ENCODE results near the gene PRICKLE2.

The PRICKLE2 gene

GRCh38 chr3:64221571-64222257 lies 3.6 kb downstream of the PRICKLE2 start:
- FAIRE-seq, result no peak

GRCh38 chr3:64220161-64220914 lies 4.9 kb downstream of the PRICKLE2 start:
- DNase-seq (ENCODE audit: low spot score) (peak; percentile 64), FAIRE-seq (no peak)

More at GRCh38 chr3:64221571-64222257, 3.6 kb downstream of the PRICKLE2 start:
- DNase-seq (ENCODE audit: low spot score), result no peak

- FAIRE-seq (no peak), DNase-seq (ENCODE audit: low spot score) (no peak)
Observed at GRCh38 chr3:64218746-64219145, 6.5 kb downstream of the PRICKLE2 start.

GRCh38 chr3:64218329-64218728 lies 6.9 kb downstream of the PRICKLE2 start:
- DNase-seq (ENCODE audit: low spot score) (no peak), FAIRE-seq (no peak)

- DNase-seq (ENCODE audit: low spot score) (peak; percentile 20), FAIRE-seq (no peak)
Observed at GRCh38 chr3:64216274-64217147, 8.8 kb downstream of the PRICKLE2 start.

DNA sequence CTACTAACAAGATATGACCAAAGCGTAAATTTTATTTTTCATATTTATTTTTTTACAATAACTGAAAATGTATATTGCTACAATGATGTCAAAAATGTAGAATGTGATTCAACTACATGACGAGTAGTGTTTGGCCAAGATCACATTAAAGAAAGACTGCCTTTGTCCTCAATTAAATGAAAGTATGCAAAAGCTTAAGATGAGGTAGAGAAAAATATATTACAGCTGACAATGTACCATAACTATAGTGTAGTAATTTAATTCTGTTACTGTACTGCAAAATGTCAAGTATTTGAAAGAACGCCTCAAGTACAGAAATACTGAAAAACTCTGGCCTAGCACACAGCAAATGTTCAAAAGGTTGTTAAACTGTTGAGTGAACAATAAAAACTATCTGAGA lies 9.7 kb downstream of the PRICKLE2 start:
- DNase-seq (ENCODE audit: low spot score) (no peak), FAIRE-seq (no peak)

DNA sequence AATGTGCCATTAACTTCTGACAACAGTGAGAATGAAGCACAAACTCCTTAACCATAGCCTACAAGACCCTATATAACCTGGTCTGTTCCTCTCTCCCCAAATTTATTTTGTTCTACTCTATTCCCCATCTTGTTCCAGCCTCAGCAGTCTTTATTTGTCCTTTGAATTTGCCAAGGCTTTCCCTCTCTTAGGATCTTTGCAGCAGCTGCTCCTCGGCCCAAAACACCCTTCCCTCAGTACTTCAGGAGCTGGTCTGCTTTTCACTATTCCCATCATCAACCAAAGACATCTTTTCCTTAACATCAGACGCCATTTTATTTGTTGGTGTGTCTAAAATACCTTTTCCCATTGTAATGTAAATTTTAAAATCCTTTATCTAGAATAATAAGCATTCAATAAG lies 10.2 kb downstream of the PRICKLE2 start:
- DNase-seq (ENCODE audit: low spot score) (no peak), FAIRE-seq (no peak)

GRCh38 chr3:64214381-64215018 lies 10.8 kb downstream of the PRICKLE2 start:
- no peak for FAIRE-seq
- DNase-seq (ENCODE audit: low spot score), result peak; percentile 34

DNA sequence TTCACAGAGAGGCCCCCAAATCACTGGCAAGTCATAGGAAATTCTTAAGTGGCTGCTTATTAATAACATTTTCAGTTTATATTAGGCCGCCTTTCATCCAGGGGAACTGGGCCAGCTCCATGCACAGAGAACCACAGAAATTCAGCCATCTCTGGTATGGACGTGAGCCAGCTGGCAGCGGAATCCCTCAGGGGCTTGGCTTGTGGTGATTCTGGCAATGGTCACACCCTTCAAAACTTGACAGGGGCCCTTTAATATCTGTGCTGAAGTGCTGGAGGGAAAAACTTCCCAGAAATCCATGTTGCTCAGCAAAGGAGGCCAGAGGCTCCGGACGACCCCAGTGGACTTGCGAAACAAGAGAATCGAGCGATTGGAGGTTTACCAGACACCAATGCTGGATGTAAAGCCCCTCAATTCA lies 11.3 kb downstream of the PRICKLE2 start:
- DNase-seq (ENCODE audit: low spot score) (peak; percentile 86), FAIRE-seq (no peak)

- FAIRE-seq (no peak), DNase-seq (ENCODE audit: low spot score) (no peak)
Observed at GRCh38 chr3:64213224-64213878, 11.9 kb downstream of the PRICKLE2 start.

- no peak for FAIRE-seq
- DNase-seq (ENCODE audit: low spot score), result no peak
Observed at GRCh38 chr3:64209866-64210621, 15.2 kb downstream of the PRICKLE2 start.

DNA sequence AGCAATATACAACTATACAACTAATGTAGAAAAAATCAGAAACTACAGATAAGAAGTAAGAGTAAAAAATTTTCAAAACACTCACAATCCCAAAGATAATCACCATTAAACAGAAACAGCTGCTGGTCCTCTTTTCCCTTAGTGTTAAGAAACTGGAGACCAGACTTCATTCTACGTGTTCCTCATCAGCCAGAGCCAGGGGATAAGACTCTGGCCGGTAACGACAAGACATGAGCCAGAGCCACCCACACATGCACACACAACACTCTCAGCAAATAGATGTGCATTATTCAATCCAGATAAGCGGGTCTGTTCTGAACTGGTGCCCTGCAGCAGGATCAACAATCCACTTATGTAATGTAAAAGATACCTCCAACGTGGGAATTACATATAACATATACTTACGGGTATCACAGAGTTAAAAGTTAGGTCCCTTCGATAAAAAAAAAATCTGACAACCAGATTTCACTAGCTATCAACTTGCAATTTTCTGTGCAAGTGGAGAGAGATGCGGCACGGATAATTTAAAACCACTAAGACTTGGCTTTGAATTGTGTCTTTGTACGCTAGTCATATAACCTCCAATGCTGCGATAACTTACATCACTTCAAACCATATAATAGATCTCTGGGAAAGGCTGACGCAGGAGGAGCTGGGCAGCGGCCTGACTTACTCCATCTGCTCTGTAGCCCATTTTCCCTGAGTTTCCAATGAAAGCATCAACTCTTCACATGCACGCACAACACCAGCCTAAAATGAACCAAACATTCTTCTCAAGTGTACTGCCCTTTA lies 17.8 kb downstream of the PRICKLE2 start:
- FAIRE-seq (no peak), DNase-seq (ENCODE audit: low spot score) (no peak)

DNA sequence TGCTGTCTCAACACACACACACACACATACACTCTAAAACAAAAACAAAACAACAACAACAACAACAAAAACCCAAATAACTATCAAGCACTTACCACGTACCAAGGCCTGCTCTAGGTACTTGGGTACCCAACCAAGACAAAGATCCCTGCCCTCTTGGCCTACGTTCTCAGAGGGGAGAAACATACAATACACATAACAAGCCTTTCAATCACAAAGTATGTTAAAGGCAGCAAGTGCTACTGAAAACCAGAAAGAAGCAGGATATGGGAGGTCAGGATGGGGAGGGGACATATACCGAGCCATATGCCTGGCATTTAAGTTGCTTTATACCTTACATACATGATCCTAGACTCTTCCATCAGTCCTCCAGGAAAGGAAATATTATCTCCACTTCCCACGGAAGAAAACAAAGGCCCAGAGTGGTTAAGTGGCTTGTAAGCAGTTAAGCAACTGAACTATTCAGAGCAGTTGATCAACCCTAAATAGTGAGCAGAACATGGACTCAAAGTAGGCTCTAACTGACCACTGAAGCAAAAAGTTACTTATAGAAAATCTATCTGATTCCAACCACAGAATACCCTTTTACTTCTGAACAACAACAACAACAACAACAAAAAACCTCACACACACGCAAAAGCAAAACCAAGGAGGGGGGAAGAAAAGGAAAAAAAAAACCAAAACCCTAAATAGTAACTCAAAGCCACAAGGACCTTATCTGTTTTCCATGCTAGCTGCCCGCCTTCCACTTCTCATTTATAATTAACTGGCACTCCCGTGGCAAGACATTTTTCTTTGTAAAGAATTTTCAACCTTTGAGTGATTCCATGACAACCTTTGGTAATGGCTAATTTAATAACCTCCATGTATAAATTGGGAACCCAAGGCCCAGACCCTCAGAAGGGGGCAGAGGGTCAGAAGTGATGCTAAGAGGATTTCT lies 21.0 kb downstream of the PRICKLE2 start:
- DNase-seq (ENCODE audit: low spot score) (no peak), FAIRE-seq (no peak)

DNA sequence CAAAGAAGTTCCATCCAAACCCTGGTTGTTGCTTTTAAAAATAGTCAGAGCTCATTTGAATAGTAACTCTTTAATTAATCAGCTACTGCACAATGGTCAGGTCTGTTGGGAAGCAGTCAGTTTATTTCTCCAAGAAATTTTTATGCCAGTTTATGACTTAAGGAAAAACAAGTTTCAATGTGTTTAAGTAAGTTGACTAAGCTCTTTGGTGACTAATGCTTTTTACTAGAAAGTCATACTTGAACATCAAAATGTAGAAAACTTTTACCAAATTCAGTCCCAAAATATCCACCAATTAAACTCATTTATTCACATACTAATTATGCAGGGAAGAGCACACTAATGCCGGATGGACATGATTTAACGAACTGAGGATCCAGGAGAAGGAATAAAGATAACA lies 22.1 kb downstream of the PRICKLE2 start:
- DNase-seq (ENCODE audit: low spot score) (no peak), FAIRE-seq (no peak)

- no peak for DNase-seq (ENCODE audit: low spot score)
- no peak for FAIRE-seq
Observed at GRCh38 chr3:64199932-64200331, 25.3 kb downstream of the PRICKLE2 start.

DNA sequence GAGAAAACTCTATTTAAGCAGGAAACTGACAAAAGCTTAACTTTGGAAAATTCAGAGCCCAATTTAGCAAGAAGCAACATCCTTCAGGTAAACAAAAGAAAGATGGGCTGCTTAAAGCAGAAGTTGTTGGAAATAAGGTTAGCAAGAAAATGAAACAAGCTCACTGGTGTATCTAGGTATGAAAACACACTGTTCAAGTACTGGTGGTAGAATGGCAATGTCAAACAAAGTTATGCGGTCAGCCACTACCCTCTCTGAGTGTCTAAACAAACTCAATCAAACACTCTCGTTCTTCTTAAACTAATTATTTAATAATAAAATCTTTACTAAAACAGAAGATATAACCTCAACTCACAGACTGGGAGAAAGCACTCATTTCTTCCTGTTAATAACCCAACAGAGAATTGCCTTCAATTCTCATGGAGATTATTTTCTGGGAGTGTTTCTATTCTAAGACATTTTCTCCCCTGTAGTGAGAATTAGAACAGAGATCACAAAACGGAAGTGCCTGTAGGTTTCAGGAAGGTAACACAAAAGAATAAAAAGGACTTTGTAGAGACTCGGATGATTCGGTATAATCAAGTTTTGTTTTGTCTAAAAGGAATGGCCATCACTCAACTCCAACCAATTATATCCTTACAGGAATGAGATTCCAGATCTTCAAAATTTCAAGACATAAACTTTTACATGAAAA lies 28.9 kb downstream of the PRICKLE2 start:
- FAIRE-seq (no peak), DNase-seq (ENCODE audit: low spot score) (no peak)

DNA sequence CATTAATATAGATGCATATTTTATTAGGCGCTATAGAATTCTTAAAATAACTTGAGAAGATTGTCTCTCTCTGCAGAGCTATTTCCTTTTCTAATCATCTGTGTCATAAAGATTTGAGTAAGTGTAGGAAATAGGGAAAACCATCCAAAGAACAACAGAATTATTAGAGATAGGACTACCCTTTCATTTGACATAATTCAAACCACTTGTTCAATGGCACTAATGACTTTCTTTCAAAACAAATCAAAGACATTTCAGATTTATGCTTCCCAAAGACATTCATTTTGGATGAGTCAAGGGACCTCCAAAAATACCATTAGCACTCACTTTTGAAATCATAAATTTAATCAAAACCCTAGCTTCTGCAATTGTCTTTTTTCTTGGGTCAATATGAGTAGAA lies 29.5 kb downstream of the PRICKLE2 start:
- DNase-seq (ENCODE audit: low spot score), result no peak
- FAIRE-seq, result no peak

- DNase-seq (ENCODE audit: low spot score) (no peak), FAIRE-seq (no peak)
Observed at GRCh38 chr3:64191822-64192221, 33.4 kb downstream of the PRICKLE2 start.

Measured in urothelium cell line (cell line).